DMS 273 (cell line): ENCODE results near the gene ADAMTS14.
A peak's percentile ranks its signal among the peaks of the same experiment; 100 is the strongest.
"Not testable (repeated sequence)": the region's sequence is repeated elsewhere in the genome, so short reads cannot be mapped to it uniquely, and the experiment has no call there.

Experiments used
- DNase-seq: peaks from one replicate; lab custom pipeline; 2025; ENCODE audit not compliant: unreplicated experiment; lab: John Stamatoyannopoulos, UW

ADAMTS14 gene

GRCh38 chr10:70655316-70655715, 17.0 kb upstream of the ADAMTS14 start:
- no peak for DNase-seq

GRCh38 chr10:70656489-70656888, 15.8 kb upstream of the ADAMTS14 start:
- peak; percentile 20 for DNase-seq

GRCh38 chr10:70657041-70657440, 15.3 kb upstream of the ADAMTS14 start:
- no peak for DNase-seq

- no peak for DNase-seq
Measured at GRCh38 chr10:70658582-70659136, 13.6 kb upstream of the ADAMTS14 start.

GRCh38 chr10:70659306-70659705, 13.0 kb upstream of the ADAMTS14 start:
- DNase-seq: no peak

GRCh38 chr10:70660722-70661121, 11.6 kb upstream of the ADAMTS14 start:
- no peak for DNase-seq

GRCh38 chr10:70661623-70662361, 10.5 kb upstream of the ADAMTS14 start:
- DNase-seq: no peak

- no peak for DNase-seq
Measured at GRCh38 chr10:70662362-70663220, 9.7 kb upstream of the ADAMTS14 start.

GRCh38 chr10:70663458-70664409, 8.6 kb upstream of the ADAMTS14 start:
- not testable (repeated sequence) for DNase-seq

GRCh38 chr10:70664702-70665195, 7.6 kb upstream of the ADAMTS14 start:
- DNase-seq: peak; percentile 70

GRCh38 chr10:70666960-70667798, 5.1 kb upstream of the ADAMTS14 start:
- no peak for DNase-seq

- not testable (repeated sequence) for DNase-seq
Measured at GRCh38 chr10:70667818-70668217, 4.5 kb upstream of the ADAMTS14 start.

- DNase-seq: no peak
Measured at GRCh38 chr10:70668454-70668970, 3.8 kb upstream of the ADAMTS14 start.

- DNase-seq: no peak
Measured at GRCh38 chr10:70669015-70669414, 3.3 kb upstream of the ADAMTS14 start.

GRCh38 chr10:70669732-70670317, 2.5 kb upstream of the ADAMTS14 start:
- DNase-seq: no peak

GRCh38 chr10:70671619-70672164, 614 bp upstream of the ADAMTS14 start:
- no peak for DNase-seq

- DNase-seq: peak; percentile 52
Measured at GRCh38 chr10:70673043-70673928, 980 bp downstream of the ADAMTS14 start.
